ENCODE data around the gene KAT7. TPM values are rescaled to one million over a fixed set of nuclear protein-coding genes. Genes with fewer than 3 reads are reported as not detected.

The KAT7 gene
- total RNA-seq, 1 donor from 2014 or later, result 12.4 TPM

DNA sequence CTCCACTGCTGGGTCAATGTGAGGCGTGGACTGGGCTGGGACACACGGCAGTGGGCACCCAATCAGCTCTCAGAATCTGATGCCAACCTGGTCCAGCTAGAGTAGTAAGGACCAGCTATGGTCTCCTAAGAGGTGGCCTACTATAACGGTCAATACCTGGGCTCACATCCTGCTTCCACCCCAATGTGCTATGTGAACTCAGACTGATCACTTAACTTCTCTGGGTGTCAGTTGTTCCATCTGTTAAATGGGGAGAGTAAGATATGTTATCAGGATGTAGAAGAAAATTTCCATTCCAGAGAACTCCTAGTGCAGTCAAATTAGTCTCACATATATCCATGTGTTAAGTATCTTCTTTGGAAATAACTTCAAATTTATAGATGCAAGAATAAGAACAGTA is 38.8 kb upstream of the KAT7 start:
- FAIRE-seq (no peak), DNase-seq (ENCODE audit: low read depth) (no peak)
- Histone ChIP-seq H3K27me3 (ENCODE audit: control insufficient read depth, insufficient read depth, low read length) (no peaks in the 10 kb centered on the region), H3K36me3 (ENCODE audit: control insufficient read depth, insufficient read depth, low read length) (no peaks in the 10 kb centered on the region), H3K4me3 (ENCODE audit: low read depth, low read length) (no peak overlapping the region)
- TF ChIP-seq, protein P1, sequence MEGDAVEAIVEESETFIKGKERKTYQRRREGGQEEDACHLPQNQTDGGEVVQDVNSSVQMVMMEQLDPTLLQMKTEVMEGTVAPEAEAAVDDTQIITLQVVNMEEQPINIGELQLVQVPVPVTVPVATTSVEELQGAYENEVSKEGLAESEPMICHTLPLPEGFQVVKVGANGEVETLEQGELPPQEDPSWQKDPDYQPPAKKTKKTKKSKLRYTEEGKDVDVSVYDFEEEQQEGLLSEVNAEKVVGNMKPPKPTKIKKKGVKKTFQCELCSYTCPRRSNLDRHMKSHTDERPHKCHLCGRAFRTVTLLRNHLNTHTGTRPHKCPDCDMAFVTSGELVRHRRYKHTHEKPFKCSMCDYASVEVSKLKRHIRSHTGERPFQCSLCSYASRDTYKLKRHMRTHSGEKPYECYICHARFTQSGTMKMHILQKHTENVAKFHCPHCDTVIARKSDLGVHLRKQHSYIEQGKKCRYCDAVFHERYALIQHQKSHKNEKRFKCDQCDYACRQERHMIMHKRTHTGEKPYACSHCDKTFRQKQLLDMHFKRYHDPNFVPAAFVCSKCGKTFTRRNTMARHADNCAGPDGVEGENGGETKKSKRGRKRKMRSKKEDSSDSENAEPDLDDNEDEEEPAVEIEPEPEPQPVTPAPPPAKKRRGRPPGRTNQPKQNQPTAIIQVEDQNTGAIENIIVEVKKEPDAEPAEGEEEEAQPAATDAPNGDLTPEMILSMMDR (IDR thresholded peaks at IDR 0.05; ENCODE audit: insufficient read depth, low read length, severe bottlenecking), result no peak

DNA sequence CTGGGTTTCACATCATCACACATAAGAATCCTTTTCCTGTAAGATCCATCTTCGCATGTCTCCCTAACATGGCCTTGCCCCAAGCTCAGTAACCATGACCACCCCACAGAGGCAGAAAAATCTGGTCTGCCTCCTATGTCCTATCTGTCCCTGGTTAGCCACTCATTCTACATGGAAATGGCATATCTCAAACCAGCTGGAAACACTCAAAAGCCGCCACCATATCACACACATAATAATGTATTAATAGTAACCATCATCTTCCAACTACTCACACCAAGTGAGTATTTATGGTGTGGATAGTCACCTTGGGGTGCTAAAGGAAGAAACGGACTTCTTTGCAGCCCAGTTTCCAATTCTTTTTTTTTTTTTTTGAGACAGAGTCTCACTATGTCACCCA is 36.0 kb upstream of the KAT7 start:
- FAIRE-seq, result no peak

DNA sequence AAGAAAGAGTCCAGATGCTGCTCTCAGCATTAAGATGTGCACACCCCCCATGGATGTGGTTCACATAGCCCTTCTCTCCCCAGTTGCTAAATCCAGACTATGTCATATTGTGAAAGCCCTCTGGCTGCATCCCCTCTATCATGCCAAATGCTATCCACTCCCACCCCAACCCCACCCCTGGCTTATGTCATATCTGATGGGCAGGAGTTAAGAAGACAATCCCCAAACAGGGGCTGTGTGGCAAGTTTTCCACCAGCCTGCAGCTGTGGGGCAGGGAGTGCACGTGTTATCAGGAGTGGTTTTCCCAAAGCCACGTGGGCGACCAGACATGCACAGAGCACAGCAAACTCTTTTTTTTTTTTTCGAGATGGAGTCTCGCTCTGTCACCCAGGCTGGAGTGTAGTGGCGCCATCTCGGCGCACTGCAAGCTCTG is 34.5 kb upstream of the KAT7 start:
- Histone ChIP-seq H3K27me3 (ENCODE audit: control insufficient read depth, insufficient read depth, low read length) (no peaks in the 10 kb centered on the region), H3K36me3 (ENCODE audit: control insufficient read depth, insufficient read depth, low read length) (no peaks in the 10 kb centered on the region), H3K4me3 (ENCODE audit: low read depth, low read length) (no peak overlapping the region)
- FAIRE-seq (no peak), DNase-seq (ENCODE audit: low read depth) (no peak)
- TF ChIP-seq, protein P1 (IDR thresholded peaks at IDR 0.05; ENCODE audit: insufficient read depth, low read length, severe bottlenecking), result no peak

More for the DNA sequence above, 36.0 kb upstream of the KAT7 start:
- no peaks in the 10 kb centered on the region for H3K36me3 ChIP-seq (ENCODE audit: control insufficient read depth, insufficient read depth, low read length)
- H3K27me3 ChIP-seq (ENCODE audit: control insufficient read depth, insufficient read depth, low read length), result no peaks in the 10 kb centered on the region
- no peak overlapping the region for H3K4me3 ChIP-seq (ENCODE audit: low read depth, low read length)
- no peak for DNase-seq (ENCODE audit: low read depth)
- TF ChIP-seq, protein P1 (IDR thresholded peaks at IDR 0.05; ENCODE audit: insufficient read depth, low read length, severe bottlenecking), result no peak

DNA sequence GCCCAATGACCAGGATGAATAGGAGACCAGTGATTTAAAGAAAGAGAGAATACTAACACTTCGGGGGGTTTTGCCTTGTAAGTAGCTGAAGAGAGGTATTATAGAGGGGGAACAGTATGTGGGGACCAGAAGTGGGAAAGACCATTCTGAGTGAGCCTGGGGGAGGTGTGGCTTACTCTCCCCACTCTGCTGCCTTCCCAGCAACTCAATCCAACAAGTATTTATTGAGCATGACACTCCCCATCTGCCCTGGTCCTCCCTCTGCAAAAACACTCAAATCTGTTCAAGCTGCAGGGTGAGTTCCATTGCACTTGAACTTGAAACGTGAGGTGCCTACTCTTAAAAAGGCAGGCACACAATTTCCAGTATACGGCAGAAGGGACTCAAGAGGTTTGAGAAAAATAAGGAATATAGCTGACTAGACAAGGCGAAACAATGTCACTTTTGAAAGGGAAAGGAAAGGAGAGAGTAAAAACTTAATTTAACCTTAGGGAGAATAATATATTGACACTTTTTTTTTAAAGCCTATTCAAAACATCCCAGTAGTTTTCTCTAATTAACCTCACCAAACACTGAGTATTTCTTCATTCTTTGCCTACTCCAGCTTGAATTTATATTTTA is 32.7 kb upstream of the KAT7 start:
- no peaks in the 10 kb centered on the region for H3K36me3 ChIP-seq (ENCODE audit: control insufficient read depth, insufficient read depth, low read length)
- DNase-seq (ENCODE audit: low read depth) (no peak), FAIRE-seq (no peak)
- H3K27me3 ChIP-seq (ENCODE audit: control insufficient read depth, insufficient read depth, low read length), result no peaks in the 10 kb centered on the region
- TF ChIP-seq, protein P1 (IDR thresholded peaks at IDR 0.05; ENCODE audit: insufficient read depth, low read length, severe bottlenecking), result no peak
- no peak overlapping the region for H3K4me3 ChIP-seq (ENCODE audit: low read depth, low read length)

DNA sequence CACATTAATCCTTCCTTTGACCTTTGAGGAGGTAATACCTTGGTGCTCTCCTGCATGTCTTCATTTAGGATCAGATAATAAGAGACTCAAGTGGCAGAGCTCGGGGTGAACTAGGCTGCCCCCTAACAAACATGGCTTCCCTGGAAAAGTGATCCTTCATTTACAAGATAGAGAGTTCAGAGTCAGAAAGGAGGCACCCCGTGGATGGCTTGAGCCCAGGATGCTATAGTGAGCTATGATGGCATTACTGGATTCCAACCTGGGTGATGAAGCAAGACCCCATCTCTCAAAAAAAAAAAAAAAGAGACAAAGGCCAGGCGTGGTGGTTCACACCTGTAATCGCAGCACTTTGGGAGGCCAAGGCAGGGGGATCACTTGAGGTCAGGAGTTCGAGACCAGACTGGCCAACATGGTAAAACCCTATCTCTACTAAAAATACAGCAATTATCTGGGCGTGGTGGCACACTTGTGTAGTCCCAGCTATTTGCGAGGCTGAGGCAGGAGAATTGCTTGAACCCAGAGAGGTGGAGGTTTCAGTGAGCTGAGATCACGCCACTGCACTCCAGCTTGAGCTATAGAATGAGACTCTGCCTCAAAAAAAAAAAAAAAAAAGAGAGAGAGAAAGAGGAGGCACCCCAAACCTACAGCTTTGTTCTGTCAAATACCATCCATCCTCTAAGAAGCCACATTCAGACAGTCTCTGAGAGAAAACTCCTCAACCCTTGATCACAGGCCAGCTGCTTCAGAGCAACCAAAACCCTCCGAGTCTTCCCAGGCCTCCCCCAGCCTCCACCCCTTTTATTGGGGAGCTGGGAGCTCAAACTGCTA is 31.9 kb upstream of the KAT7 start:
- no peak for DNase-seq (ENCODE audit: low read depth)
- Histone ChIP-seq H3K27me3 (ENCODE audit: control insufficient read depth, insufficient read depth, low read length) (no peaks in the 10 kb centered on the region), H3K36me3 (ENCODE audit: control insufficient read depth, insufficient read depth, low read length) (no peaks in the 10 kb centered on the region), H3K4me3 (ENCODE audit: low read depth, low read length) (no peak overlapping the region)
- TF ChIP-seq, protein P1 (IDR thresholded peaks at IDR 0.05; ENCODE audit: insufficient read depth, low read length, severe bottlenecking), result no peak
- FAIRE-seq, result no peak
